Mesenchymal stem cell (in vitro differentiated cells and primary cell): ENCODE results near the gene ACO2.
A peak's percentile ranks its signal among the peaks of the same experiment; 100 is the strongest.

ENCODE experiments used
- DNase-seq: peaks from one replicate; pipeline ENCODE4 v3.0.0-alpha.2; 2013
- H2AFZ ChIP-seq: one replicate; pipeline ENCODE4 v1.6.1; 2013; ENCODE audit warnings: low read depth, mild to moderate bottlenecking, control low read depth, inconsistent platforms, low read length, moderate library complexity
- H2AK5ac ChIP-seq: 2 replicates; pipeline ENCODE4 v1.6.1; 2013; ENCODE audit warnings: low read length, moderate library complexity, mild to moderate bottlenecking, inconsistent platforms; ENCODE audit not compliant: severe bottlenecking
- H2BK120ac ChIP-seq: one replicate; pipeline ENCODE4 v1.6.1; 2013; ENCODE audit warnings: low read depth, mild to moderate bottlenecking, inconsistent platforms, low read length, moderate library complexity
- H2BK12ac ChIP-seq, 2 experiments: one replicate each; pipeline ENCODE4 v1.6.1; 2013; ENCODE audit warnings: inconsistent platforms in 2 of 2, low read length in 2 of 2, mild to moderate bottlenecking in 2 of 2, moderate library complexity in 2 of 2, control low read depth in 1 of 2
- H2BK15ac ChIP-seq: one replicate; pipeline ENCODE4 v1.6.1; 2013; ENCODE audit warnings: mild to moderate bottlenecking, low read depth, inconsistent platforms; ENCODE audit not compliant: poor library complexity, severe bottlenecking
- H2BK5ac ChIP-seq: 2 replicates; pipeline ENCODE4 v1.6.1; 2013; ENCODE audit warnings: low read depth, mild to moderate bottlenecking, low read length, control low read depth, inconsistent platforms; ENCODE audit not compliant: poor library complexity, severe bottlenecking
- H3K14ac ChIP-seq, 2 experiments: one replicate each; pipeline ENCODE4 v1.6.1; 2013; ENCODE audit warnings: inconsistent platforms in 2 of 2, low read length in 2 of 2, control low read depth in 1 of 2, mild to moderate bottlenecking in 1 of 2, moderate library complexity in 1 of 2
- H3K18ac ChIP-seq, 2 experiments: one replicate each; pipeline ENCODE4 v1.6.1; 2013; ENCODE audit warnings: inconsistent platforms in 2 of 2, low read length in 2 of 2, control low read depth in 1 of 2, low read depth in 1 of 2, mild to moderate bottlenecking in 1 of 2
- H3K23ac ChIP-seq, 2 experiments: one replicate each; pipeline ENCODE4 v1.6.1; 2013; ENCODE audit warnings: inconsistent platforms in 2 of 2, low read length in 2 of 2, mild to moderate bottlenecking in 2 of 2, moderate library complexity in 2 of 2, control low read depth in 1 of 2
- H3K27ac ChIP-seq: 2 replicates; pipeline ENCODE4 v1.5.1; 2013; ENCODE audit warnings: mild to moderate bottlenecking, moderate library complexity, low read length, control low read depth, inconsistent platforms; ENCODE audit not compliant: poor library complexity, severe bottlenecking
- H3K27me3 ChIP-seq, 2 experiments: 2 replicates each; pipeline versions ENCODE4 v1.6.1 to v1.7.0; 2013; ENCODE audit warnings: low read length in 2 of 2, mild to moderate bottlenecking in 2 of 2, moderate library complexity in 2 of 2, control low read depth in 1 of 2, inconsistent platforms in 1 of 2; ENCODE audit not compliant: control insufficient read depth in 1 of 2, insufficient read depth in 1 of 2
- H3K36me3 ChIP-seq, 2 experiments: 2 replicates each; pipeline versions ENCODE4 v1.6.1 to v1.7.0; 2013; ENCODE audit warnings: low read length in 2 of 2, control low read depth in 1 of 2, inconsistent platforms in 1 of 2, low read depth in 1 of 2, mild to moderate bottlenecking in 1 of 2; ENCODE audit not compliant: insufficient read depth in 2 of 2, control insufficient read depth in 1 of 2
- H3K4ac ChIP-seq, 2 experiments: one replicate each; pipeline ENCODE4 v1.6.1; 2013; ENCODE audit warnings: inconsistent platforms in 2 of 2, low read length in 2 of 2, mild to moderate bottlenecking in 2 of 2, moderate library complexity in 2 of 2, control low read depth in 1 of 2, low read depth in 1 of 2
- H3K4me1 ChIP-seq: 2 replicates; pipeline ENCODE4 v1.6.1; 2013; ENCODE audit warnings: low read depth, low read length, control low read depth; ENCODE audit not compliant: control insufficient read depth, insufficient read depth
- H3K4me2 ChIP-seq: 2 replicates; pipeline ENCODE4 v1.6.1; 2013; ENCODE audit warnings: low read length, mild to moderate bottlenecking, inconsistent platforms; ENCODE audit not compliant: poor library complexity, severe bottlenecking
- H3K4me3 ChIP-seq, 2 experiments: 2 replicates each; pipeline versions ENCODE4 v1.5.1 to v1.7.0; 2013; ENCODE audit warnings: low read length in 2 of 2, mild to moderate bottlenecking in 2 of 2, control low read depth in 1 of 2, low read depth in 1 of 2; ENCODE audit not compliant: insufficient read depth in 1 of 2
- H3K79me1 ChIP-seq: replicated peaks from 2 replicates; pipeline ENCODE4 v1.6.1; 2013; ENCODE audit warnings: mild to moderate bottlenecking, control low read depth, low read length, inconsistent platforms; ENCODE audit not compliant: poor library complexity, severe bottlenecking
- H3K9ac ChIP-seq: 2 replicates; pipeline ENCODE4 v1.7.0; 2013; ENCODE audit warnings: mild to moderate bottlenecking, low read length, moderate library complexity
- H3K9me3 ChIP-seq: 2 replicates; pipeline ENCODE4 v1.7.0; 2013; ENCODE audit warnings: mild to moderate bottlenecking, low read length; ENCODE audit not compliant: control insufficient read depth
- H4K8ac ChIP-seq: one replicate; pipeline ENCODE4 v1.6.1; 2013; ENCODE audit warnings: inconsistent platforms, mild to moderate bottlenecking, low read length, moderate library complexity
- H4K91ac ChIP-seq: one replicate; pipeline ENCODE4 v1.6.1; 2013; ENCODE audit warnings: mild to moderate bottlenecking, low read length, inconsistent platforms
- WGBS: methylation state at CpG from one replicate; pipeline ENCODE4 v1.1.7; 2013; ENCODE audit warnings: mixed read lengths; 5-methylcytosine and 5-hydroxymethylcytosine counted together

ACO2 gene

DNA sequence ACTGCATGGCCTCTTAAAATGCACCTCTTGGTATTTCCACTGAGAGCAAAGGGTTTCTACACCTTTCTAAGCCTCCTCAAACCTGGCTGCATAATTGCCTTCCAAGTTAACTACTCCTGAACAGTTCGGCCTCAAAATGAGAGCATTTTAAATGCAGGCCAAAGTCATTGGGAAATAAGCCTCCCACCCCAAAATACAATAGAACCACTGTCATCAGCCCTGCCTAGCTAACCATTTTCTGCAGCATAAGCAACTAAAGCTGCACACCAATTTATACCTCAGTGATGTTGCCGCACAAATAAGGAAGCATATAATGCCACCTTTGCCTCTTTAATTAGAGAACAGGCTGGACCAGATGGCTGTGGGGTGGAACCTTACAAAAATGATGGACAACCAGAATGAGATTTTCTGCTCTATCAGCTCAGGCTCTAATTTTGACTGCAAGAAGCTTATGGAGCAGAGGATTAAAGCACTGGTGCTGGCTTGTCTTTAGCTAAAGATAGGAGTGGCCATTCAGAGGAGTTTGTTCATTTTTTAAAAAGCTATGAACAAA is 26.6 kb upstream of the ACO2 start:
- H4K8ac ChIP-seq: no peak overlapping the region
- no peak overlapping the region for H2BK12ac ChIP-seq
- H3K4me2 ChIP-seq: no peak overlapping the region
- H3K27me3 ChIP-seq: no peaks in the 10 kb centered on the region
- H2BK5ac ChIP-seq: no peak overlapping the region
- no peak overlapping the region for H3K27ac ChIP-seq
- no peak overlapping the region for H3K14ac ChIP-seq
- H3K9me3 ChIP-seq: no peaks in the 10 kb centered on the region
- no peak overlapping the region for H3K4ac ChIP-seq
- WGBS: 98% methylated on average over 1 of the region's 2 CpGs
- H3K9ac ChIP-seq: peak overlapping the region; percentile 46
- peak overlapping the region in 1 of 2 experiments; percentile 40 for H3K4me3 ChIP-seq
- no peak overlapping the region for H3K23ac ChIP-seq
- H3K36me3 ChIP-seq: peaks cover 27% of the 10 kb centered on the region in 2 experiments
- no peak overlapping the region for H2AK5ac ChIP-seq
- H2BK120ac ChIP-seq: no peak overlapping the region
- no peak overlapping the region for H2AFZ ChIP-seq
- H2BK15ac ChIP-seq: no peak overlapping the region
- peaks cover 16% of the 10 kb centered on the region for H3K4me1 ChIP-seq
- H3K18ac ChIP-seq: no peak overlapping the region
- no peak overlapping the region for H4K91ac ChIP-seq
- no peak for DNase-seq
- H3K79me1 ChIP-seq: peaks cover under 1% of the 10 kb centered on the region

DNA sequence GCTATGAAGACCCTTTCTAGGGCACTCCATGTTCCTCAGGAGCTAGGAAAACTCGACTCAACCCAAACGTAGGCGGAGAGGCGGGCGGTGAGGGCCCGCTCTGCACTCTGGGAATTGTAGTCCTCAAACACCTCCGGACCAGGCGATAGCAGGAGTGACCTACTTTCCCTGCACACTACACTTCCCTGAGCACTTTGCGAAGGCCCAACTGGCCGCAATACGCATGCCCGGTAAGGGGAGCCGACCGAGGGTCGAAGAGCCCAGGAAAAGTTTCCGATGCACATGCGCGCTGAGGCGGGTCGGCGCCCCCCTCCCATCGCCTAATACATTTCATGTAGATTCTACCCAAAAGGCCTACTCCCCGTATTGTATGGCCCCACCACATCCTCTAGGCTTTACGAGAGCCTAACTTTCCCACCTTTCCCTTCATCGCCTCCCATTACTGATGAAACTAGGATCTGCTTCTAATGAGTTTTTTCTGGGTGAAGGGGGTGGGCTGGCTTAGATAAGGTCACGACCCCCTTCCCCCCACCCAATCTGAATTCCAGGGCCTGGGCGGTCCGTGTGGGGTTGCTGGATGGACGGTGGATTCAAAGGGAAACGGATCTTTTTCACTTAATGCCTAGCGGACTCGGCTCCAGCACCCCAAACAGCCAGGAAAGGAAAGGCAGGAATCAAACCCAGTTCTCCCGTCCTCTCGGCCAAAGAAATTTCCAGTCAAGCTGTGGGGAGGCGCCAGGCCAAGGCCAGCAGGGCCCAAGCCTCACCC is 24.4 kb upstream of the ACO2 start:
- Histone ChIP-seq H2BK5ac (no peak overlapping the region), H2BK12ac (no peak overlapping the region), H3K9ac (peak overlapping the region; percentile 99), H3K4me1 (peaks cover 10% of the 10 kb centered on the region), H2AK5ac (peak overlapping the region; percentile 64), H3K9me3 (no peaks in the 10 kb centered on the region), H3K18ac (peak overlapping the region; percentile 73 to 97), H3K4ac (peak overlapping the region; percentile 46 to 85), H2BK15ac (peak overlapping the region; percentile 53), H3K14ac (peak overlapping the region in 1 of 2 experiments; percentile 87), H3K79me1 (no peaks in the 10 kb centered on the region), H3K4me3 (peak overlapping the region; percentile 93 to 99), H2BK120ac (no peak overlapping the region), H3K4me2 (peak overlapping the region; percentile 89), H4K91ac (no peak overlapping the region), H3K27me3 (no peaks in the 10 kb centered on the region), H3K27ac (peak overlapping the region; percentile 81), H3K36me3 (peaks cover 12 to 15% of the 10 kb centered on the region in 2 experiments), H2AFZ (no peak overlapping the region), H3K23ac (no peak overlapping the region), H4K8ac (peak overlapping the region; percentile 29)
- DNase-seq: peak; percentile 99
- WGBS: under 1% methylated on average over 30 of the region's 35 CpGs

- Histone ChIP-seq H2BK5ac (peak overlapping the region; percentile 22), H3K27ac (peak overlapping the region; percentile 81), H3K4ac (peak overlapping the region; percentile 52 to 85), H3K79me1 (no peaks in the 10 kb centered on the region), H4K91ac (no peak overlapping the region), H3K36me3 (peaks cover 9 to 10% of the 10 kb centered on the region in 2 experiments), H2BK12ac (peak overlapping the region in 1 of 2 experiments; percentile 35), H3K4me1 (peaks cover 9% of the 10 kb centered on the region), H2BK15ac (peak overlapping the region; percentile 53), H3K9ac (peak overlapping the region; percentile 99), H3K27me3 (no peaks in the 10 kb centered on the region), H2AFZ (no peak overlapping the region), H3K4me3 (peak overlapping the region; percentile 93 to 99), H3K4me2 (peak overlapping the region; percentile 89), H3K9me3 (no peaks in the 10 kb centered on the region), H4K8ac (no peak overlapping the region), H3K23ac (peak overlapping the region in 1 of 2 experiments; percentile 86), H2AK5ac (peak overlapping the region; percentile 62), H3K14ac (peak overlapping the region; percentile 77 to 99), H2BK120ac (peak overlapping the region; percentile 81), H3K18ac (peak overlapping the region; percentile 40 to 97)
- DNase-seq: peak; percentile 34
- WGBS: under 1% methylated on average over 18 of the region's 22 CpGs
These were observed 23.5 kb upstream of the ACO2 start for GRCh38 chr22:41445129-41446056.
